GM21367 (cell line): ENCODE data around the gene ZDHHC1.
"Not testable (repeated sequence)": the region's sequence is repeated elsewhere in the genome, so short reads cannot be mapped to it uniquely, and the experiment has no call there.

ENCODE experiments used
- ATAC-seq: cut with Tn5 transposase; IDR thresholded peaks from one replicate; pipeline ENCODE4 v1.9.1; 2021; ENCODE audit not compliant: unreplicated experiment

ZDHHC1 gene

GRCh38 chr16:67430977-67431774, 14.9 kb upstream of the ZDHHC1 start, which contains the start of gene HSD11B2:
TSS of gene HSD11B2 (plus strand) at chr16:67431121. CDS start at chr16:67431249, 128 bp downstream.
- no peak for ATAC-seq

DNA sequence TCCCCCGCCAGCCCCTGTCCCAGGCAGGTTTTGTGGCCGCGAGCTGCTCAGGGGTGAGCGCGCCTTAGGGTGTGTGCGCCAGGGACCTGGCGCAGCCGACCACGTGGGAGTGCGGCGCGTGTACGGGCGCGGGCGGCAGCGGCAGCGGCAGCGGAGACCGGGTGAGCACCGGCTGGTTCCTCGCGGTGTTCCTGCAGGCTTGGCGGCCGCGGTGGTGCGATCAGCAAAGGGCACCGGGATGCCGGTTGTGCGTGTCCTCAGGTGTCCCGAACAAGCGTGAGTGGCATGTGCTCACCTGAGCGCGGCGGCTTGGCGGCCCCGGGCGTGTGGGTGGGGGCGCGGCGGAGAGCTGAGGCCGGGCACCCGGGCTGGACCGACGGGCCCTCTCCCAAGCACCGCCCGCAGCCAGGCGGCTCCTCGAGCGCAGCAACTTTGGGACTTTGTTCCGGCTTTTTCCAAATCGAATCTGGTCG, 14.3 kb upstream of the ZDHHC1 start:
- no peak for ATAC-seq

GRCh38 chr16:67429799-67430503, 13.7 kb upstream of the ZDHHC1 start:
- ATAC-seq: no peak

GRCh38 chr16:67429053-67429798, 12.9 kb upstream of the ZDHHC1 start:
- ATAC-seq: no peak

- no peak for ATAC-seq
These were observed 12.0 kb upstream of the ZDHHC1 start for GRCh38 chr16:67428146-67428731.

DNA sequence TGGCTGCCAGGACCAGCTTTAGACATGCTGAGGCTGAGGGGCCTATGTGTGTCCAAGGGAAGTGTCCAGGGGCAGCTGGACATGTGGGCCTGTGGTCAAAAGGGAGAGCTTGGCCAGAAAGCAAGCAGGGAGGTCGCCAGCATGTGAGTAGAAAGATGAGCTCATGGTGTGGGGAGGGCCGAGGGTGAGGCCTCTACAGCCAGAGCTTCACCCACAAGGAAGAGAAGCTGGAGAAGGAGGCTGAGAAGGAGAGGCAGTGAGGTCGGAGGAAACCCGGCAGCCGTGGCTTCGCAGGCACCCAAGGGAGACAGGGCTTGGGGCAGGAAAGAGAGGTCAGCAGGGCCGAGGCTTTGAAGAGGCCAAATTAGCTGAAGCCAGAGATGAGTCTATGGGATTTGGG, 10.7 kb upstream of the ZDHHC1 start:
- no peak for ATAC-seq

DNA sequence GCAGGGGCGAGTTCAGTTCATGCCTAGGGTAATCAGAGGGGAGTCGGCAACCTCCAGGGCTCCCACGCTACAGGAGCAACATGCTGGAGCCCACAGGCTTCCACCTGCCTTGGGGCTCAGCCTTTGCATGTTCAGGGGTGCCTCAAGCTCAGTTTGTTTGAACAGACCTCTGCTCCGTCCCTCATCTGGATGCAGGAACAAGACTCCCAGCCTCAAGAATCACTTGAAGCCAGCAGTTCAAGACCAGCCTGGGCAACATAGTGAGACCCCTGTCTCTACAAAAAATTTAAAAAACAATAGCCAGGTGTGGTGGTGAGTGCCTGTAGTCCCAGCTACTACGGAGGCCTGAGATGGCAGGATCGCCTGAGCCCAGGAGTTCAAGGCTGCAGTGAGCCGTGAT, 9.7 kb upstream of the ZDHHC1 start:
- no peak for ATAC-seq

DNA sequence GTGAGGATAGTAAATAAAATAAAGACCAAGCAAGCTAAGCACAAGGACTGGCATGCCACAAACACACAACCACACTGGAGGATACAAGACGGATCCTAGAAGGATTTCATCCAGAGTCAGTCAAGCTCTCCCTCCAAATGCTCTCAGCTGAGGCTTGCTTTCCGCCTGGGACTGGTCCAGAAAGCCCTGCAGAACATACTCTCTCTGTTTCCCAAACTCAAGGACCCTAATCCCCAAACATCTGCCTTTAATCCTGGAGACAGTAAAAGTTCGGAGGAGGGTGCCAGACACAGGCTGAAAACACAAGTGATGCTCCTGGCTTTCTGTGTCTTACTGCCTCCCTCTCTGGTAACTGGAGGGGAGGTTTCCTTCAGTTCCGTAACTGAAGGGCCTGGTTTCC, 9.3 kb upstream of the ZDHHC1 start:
- ATAC-seq: no peak

- no peak for ATAC-seq
These were observed 8.8 kb upstream of the ZDHHC1 start for GRCh38 chr16:67425061-67425460.

GRCh38 chr16:67424261-67424615, 8.0 kb upstream of the ZDHHC1 start:
- ATAC-seq: no peak

GRCh38 chr16:67423611-67424260, 7.5 kb upstream of the ZDHHC1 start:
- no peak for ATAC-seq

- ATAC-seq: no peak
These were observed 6.7 kb upstream of the ZDHHC1 start for GRCh38 chr16:67423015-67423414.

GRCh38 chr16:67421030-67421429, 4.8 kb upstream of the ZDHHC1 start:
- no peak for ATAC-seq

DNA sequence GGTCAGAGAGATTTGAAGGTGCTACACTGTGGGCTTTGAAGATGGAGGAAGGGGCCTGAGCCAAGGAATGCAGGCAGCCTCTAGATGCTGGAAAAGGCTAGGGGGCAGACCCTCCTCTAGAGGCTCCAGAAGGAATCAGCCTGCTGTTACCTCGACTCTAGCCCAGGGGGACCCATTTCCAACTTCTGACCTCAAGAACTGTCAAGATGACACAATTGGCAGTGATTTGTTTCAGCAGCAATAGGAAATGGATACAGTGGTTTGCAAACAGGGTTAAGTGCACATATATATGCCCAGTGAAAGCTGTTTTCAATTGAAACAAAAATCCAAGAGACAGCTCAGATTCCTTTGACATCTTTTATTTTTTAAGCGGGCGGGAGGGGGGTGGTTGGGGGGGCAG, 3.7 kb upstream of the ZDHHC1 start:
- ATAC-seq: no peak

- ATAC-seq: no peak
These were observed 3.2 kb upstream of the ZDHHC1 start for GRCh38 chr16:67419502-67419901.

GRCh38 chr16:67417333-67418061, 1.2 kb upstream of the ZDHHC1 start:
- ATAC-seq: no peak

- not testable (repeated sequence) for ATAC-seq
These were observed 856 bp downstream of the ZDHHC1 start for GRCh38 chr16:67415421-67415820.

DNA sequence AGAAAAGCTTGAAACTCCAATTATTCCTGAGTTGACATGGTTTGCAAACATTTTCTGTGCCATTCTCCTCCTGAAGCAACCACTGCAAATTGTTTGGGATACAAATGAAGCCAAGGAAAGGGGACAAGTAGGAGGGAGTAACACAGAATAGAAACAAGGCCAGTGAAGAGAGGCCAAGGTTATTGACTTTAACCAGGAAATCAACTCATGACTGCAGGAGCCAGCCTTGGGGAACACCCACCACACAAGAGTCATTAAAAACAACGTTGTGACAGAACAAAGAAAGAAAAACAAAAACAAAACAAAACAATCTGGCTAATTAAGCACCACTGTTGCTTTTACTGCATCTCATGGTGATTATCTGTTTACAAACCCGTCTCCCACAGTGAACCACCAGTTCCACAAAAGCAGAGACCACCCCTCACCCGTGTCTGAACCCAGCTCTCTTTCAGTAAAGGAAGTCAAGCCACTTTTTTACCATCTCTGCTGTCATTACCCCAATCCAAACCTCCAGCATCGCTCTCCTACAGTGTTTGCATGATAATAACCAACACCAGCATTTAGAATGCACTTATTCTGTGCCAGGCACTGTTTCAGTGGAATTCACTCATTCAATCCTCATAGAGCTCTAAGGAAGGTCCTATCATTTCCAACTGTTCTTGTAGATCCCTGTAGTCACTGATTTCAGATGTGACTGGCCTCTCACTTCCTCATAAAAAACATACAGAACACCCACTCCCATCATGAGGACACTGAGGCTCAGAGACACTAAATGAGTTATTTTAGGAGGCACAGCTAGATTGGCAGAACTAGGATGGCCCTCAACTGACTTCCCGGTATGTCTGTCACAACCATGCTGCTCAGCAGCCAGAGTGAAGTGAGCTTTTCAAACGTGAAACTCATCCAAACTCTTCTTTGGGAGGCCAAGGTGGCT, 2.0 kb downstream of the ZDHHC1 start:
- ATAC-seq: no peak

DNA sequence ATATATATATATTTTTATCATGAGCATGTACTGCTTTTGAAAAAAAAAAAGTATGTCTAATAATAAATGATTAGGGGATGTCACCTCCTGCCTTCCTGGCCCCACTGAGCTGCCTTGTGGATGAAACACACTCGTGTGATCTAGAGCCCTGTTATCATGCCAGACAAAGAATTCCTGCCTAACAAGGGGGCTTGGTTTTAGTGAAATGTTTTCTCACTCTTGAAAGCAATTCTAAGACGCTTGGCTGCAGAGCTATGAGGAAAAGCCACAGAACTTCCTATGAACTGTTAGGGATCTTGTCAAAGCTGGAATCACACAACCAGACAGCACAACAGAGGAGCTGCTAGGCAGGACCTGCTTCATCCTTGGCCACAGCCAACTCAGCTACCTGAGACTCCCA, 4.0 kb downstream of the ZDHHC1 start:
- no peak for ATAC-seq
